ENCODE results near the gene SPINK4.

SPINK4 gene

GRCh38 chr9:33202018-33202417, 37.9 kb upstream of the SPINK4 start:
- no peak for TF ChIP-seq CTCF (IDR thresholded peaks at IDR 0.05; ENCODE audit: control insufficient read depth, insufficient read depth, low read depth, low read length, missing control alignments)
- H3K4me3 ChIP-seq (ENCODE audit: control insufficient read depth, low read depth, low read length): no peak overlapping the region
- no peak for DNase-seq (ENCODE audit: low read depth)

- DNase-seq (ENCODE audit: low read depth): no peak
- TF ChIP-seq CTCF (IDR thresholded peaks at IDR 0.05; ENCODE audit: control insufficient read depth, insufficient read depth, low read depth, low read length, missing control alignments): no peak
- no peak overlapping the region for H3K4me3 ChIP-seq (ENCODE audit: control insufficient read depth, low read depth, low read length)
These were observed 37.3 kb upstream of the SPINK4 start for GRCh38 chr9:33202552-33203201.

GRCh38 chr9:33209394-33209793, 30.6 kb upstream of the SPINK4 start:
- H3K4me3 ChIP-seq (ENCODE audit: control insufficient read depth, low read depth, low read length): no peak overlapping the region
- no peak for TF ChIP-seq CTCF (IDR thresholded peaks at IDR 0.05; ENCODE audit: control insufficient read depth, insufficient read depth, low read depth, low read length, missing control alignments)
- no peak for DNase-seq (ENCODE audit: low read depth)

- no peak overlapping the region for H3K4me3 ChIP-seq (ENCODE audit: control insufficient read depth, low read depth, low read length)
- no peak for TF ChIP-seq CTCF (IDR thresholded peaks at IDR 0.05; ENCODE audit: control insufficient read depth, insufficient read depth, low read depth, low read length, missing control alignments)
- no peak for DNase-seq (ENCODE audit: low read depth)
These were observed 29.8 kb upstream of the SPINK4 start for GRCh38 chr9:33210006-33210715.

- no peak for DNase-seq (ENCODE audit: low read depth)
- no peak for TF ChIP-seq CTCF (IDR thresholded peaks at IDR 0.05; ENCODE audit: control insufficient read depth, insufficient read depth, low read depth, low read length, missing control alignments)
- H3K4me3 ChIP-seq (ENCODE audit: control insufficient read depth, low read depth, low read length): no peak overlapping the region
These were observed 28.1 kb upstream of the SPINK4 start for GRCh38 chr9:33211695-33212393.

GRCh38 chr9:33220681-33221567, 19.0 kb upstream of the SPINK4 start:
- TF ChIP-seq CTCF (IDR thresholded peaks at IDR 0.05; ENCODE audit: control insufficient read depth, insufficient read depth, low read depth, low read length, missing control alignments): no peak
- DNase-seq (ENCODE audit: low read depth): no peak
- H3K4me3 ChIP-seq (ENCODE audit: control insufficient read depth, low read depth, low read length): no peak overlapping the region

Data from AG09309 (cell line).